Mucosa of rectum (tissue), 2 donors: ENCODE results near the gene SNRPB2.

Experiments
- H3K27ac ChIP-seq, 2 donors: one replicate each; pipeline ENCODE4 v1.7.0; 2013; ENCODE audit warnings: inconsistent platforms in 2 of 2, low read depth in 2 of 2, low read length in 2 of 2
- H3K27me3 ChIP-seq, 2 donors: one replicate each; pipeline ENCODE4 v1.7.0; 2013; ENCODE audit warnings: low read length in 2 of 2; ENCODE audit not compliant: control insufficient read depth in 2 of 2, insufficient read depth in 2 of 2
- H3K36me3 ChIP-seq, 2 donors: one replicate each; pipeline ENCODE4 v1.7.0; 2013; ENCODE audit warnings: low read length in 2 of 2; ENCODE audit not compliant: control insufficient read depth in 2 of 2, insufficient read depth in 2 of 2
- H3K4me1 ChIP-seq, 2 donors: one replicate each; pipeline ENCODE4 v1.7.0; 2013; ENCODE audit warnings: low read length in 2 of 2, mild to moderate bottlenecking in 1 of 2; ENCODE audit not compliant: control insufficient read depth in 2 of 2, insufficient read depth in 2 of 2
- H3K4me3 ChIP-seq, 2 donors: one replicate each; pipeline ENCODE4 v1.7.0; 2013; ENCODE audit warnings: low read length in 2 of 2
- H3K9ac ChIP-seq, 2 donors: one replicate each; pipeline ENCODE4 v1.7.0; 2013; ENCODE audit warnings: low read length in 2 of 2, low read depth in 1 of 2, mild to moderate bottlenecking in 1 of 2
- H3K9me3 ChIP-seq, 2 donors: one replicate each; pipeline ENCODE4 v1.7.0; 2013; ENCODE audit warnings: low read length in 2 of 2; ENCODE audit not compliant: control insufficient read depth in 2 of 2
- donor health status: healthy.
- donor health status: Normal muscosa, but diverticular disease.

SNRPB2 gene

DNA sequence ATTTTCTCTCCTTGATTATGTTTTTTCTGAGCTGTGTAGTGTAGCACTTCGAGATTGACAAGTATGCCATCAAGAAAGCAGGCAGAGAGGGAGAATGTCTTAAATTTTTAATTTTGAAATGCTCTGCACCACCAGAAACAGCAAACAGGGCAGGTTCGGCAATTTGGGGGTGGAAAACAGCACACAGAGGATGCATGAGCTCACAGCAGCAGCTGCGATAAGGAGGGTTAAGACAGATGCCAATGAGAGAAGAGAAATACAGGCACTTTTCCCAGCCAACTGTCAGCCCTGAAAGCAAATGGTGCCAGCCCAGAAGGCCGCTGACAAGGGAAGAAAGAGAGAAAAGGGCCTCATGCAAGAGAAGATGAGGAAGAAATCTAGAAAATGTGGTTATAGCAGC, 15.1 kb upstream of the SNRPB2 start:
- H3K27ac ChIP-seq: no peak overlapping the region
- H3K9ac ChIP-seq: no peak overlapping the region
- no peaks in the 10 kb centered on the region for H3K36me3 ChIP-seq
- H3K4me1 ChIP-seq: no peaks in the 10 kb centered on the region
- H3K9me3 ChIP-seq: no peaks in the 10 kb centered on the region
- H3K4me3 ChIP-seq: no peak overlapping the region
- peaks cover 3 to 11% of the 10 kb centered on the region in 2 donors for H3K27me3 ChIP-seq

DNA sequence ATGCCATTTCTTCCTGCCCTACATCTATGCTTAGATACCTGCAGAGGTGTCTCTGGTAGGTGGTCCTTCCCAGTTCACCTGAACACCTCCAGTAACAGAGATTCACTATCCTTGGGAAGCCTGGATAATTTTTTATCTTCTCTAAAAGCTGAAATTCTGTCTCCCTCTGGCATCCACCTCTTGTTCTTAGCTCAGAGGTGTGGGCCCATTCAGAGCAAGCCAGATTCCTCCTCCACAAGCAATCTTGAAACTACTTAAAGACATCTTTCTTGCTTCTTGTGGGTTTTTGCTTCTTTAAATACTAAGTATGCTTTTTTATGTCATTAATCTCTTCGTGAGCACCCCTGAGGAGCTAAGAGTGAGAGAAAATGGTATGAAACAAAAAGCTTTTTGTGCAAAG, 10.4 kb upstream of the SNRPB2 start:
- Histone ChIP-seq H3K27me3 (peaks cover 2 to 8% of the 10 kb centered on the region in 2 donors), H3K27ac (no peak overlapping the region), H3K9ac (no peak overlapping the region), H3K36me3 (no peaks in the 10 kb centered on the region), H3K9me3 (no peaks in the 10 kb centered on the region), H3K4me1 (no peaks in the 10 kb centered on the region), H3K4me3 (no peak overlapping the region)

GRCh38 chr20:16729080-16729479, 746 bp upstream of the SNRPB2 start:
- H3K4me1 ChIP-seq: peaks cover 7% of the 10 kb centered on the region in 2 donors
- no peak overlapping the region for H3K27ac ChIP-seq
- H3K4me3 ChIP-seq: peak overlapping the region; percentile 89 to 96
- no peak overlapping the region for H3K9ac ChIP-seq
- H3K27me3 ChIP-seq: peaks cover 9 to 11% of the 10 kb centered on the region in 2 donors
- peaks cover 17 to 21% of the 10 kb centered on the region in 2 donors for H3K36me3 ChIP-seq
- peaks cover 3 to 5% of the 10 kb centered on the region in 2 donors for H3K9me3 ChIP-seq

DNA sequence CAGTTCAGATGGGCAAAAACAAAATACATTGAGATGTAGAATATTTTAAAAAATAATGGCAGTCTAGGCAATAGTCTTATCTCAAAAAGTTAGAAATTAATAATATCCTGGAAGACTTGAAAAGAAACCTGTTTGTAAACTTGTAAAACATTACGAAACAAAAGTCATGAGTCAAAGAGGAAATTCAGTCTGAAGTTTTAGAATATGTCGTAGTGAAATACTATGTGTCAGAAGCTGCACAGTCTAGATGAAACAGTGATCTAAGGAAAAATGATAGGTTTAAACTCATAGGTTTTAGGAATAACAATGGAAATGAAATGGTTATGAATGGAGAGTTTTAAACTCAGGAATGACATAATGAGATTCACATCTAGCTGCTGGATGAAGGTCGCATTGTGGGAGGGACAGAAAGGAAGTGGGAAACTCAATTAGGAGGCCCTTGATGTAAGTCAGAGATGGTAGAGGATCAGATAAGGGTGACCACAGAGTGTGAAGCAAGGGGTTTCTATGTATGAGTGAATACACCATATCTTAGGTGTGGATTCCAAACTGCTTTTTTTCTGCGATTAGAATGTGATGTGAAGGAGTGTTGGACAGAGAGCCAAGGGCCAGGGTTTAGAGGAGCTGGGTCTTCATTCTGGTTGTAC, 2.8 kb downstream of the SNRPB2 start:
- Histone ChIP-seq H3K4me1 (peaks cover 7% of the 10 kb centered on the region in 2 donors), H3K36me3 (peaks cover 41 to 49% of the 10 kb centered on the region in 2 donors), H3K9ac (no peak overlapping the region), H3K4me3 (no peak overlapping the region), H3K9me3 (peaks cover 3 to 5% of the 10 kb centered on the region in 2 donors), H3K27ac (no peak overlapping the region), H3K27me3 (peaks cover 4% of the 10 kb centered on the region in 2 donors)

DNA sequence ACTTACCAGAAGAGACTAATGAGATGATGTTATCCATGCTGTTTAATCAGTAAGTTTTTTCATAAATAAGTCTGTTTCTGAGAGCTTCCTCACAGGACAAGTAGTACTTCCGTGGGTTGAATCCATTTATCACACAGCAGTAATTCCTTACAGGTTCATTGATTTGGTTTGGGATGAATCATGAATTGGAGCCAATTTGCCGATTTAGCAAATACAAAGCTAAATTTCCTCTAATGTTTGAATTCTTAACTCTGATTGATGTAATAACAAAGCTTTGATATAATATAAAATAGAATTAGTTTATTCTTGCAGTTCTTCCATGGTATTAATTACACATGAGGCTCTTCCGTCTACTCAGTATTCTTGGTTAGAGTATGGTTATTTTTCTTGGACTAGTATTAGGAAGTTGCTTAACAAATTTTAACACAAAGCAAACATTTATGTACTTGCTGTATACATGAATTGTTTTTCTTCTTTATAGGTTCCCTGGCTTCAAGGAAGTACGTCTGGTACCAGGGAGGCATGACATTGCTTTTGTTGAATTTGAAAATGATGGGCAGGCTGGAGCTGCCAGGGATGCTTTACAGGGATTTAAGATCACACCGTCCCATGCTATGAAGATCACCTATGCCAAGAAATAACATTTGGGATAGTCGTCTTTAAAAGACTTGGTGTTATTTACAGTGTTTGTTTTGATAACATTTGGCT, 10.7 kb downstream of the SNRPB2 start:
- Histone ChIP-seq H3K4me1 (no peaks in the 10 kb centered on the region), H3K27ac (no peak overlapping the region), H3K9ac (no peak overlapping the region), H3K36me3 (peaks cover 26 to 43% of the 10 kb centered on the region in 2 donors), H3K4me3 (no peak overlapping the region), H3K27me3 (no peaks in the 10 kb centered on the region), H3K9me3 (no peaks in the 10 kb centered on the region)

- no peak overlapping the region for H3K9ac ChIP-seq
- no peak overlapping the region for H3K27ac ChIP-seq
- no peaks in the 10 kb centered on the region for H3K4me1 ChIP-seq
- no peaks in the 10 kb centered on the region for H3K9me3 ChIP-seq
- H3K27me3 ChIP-seq: no peaks in the 10 kb centered on the region
- peaks cover 12 to 23% of the 10 kb centered on the region in 2 donors for H3K36me3 ChIP-seq
- no peak overlapping the region for H3K4me3 ChIP-seq
Measured at GRCh38 chr20:16744178-16744807, 14.5 kb downstream of the SNRPB2 start.

DNA sequence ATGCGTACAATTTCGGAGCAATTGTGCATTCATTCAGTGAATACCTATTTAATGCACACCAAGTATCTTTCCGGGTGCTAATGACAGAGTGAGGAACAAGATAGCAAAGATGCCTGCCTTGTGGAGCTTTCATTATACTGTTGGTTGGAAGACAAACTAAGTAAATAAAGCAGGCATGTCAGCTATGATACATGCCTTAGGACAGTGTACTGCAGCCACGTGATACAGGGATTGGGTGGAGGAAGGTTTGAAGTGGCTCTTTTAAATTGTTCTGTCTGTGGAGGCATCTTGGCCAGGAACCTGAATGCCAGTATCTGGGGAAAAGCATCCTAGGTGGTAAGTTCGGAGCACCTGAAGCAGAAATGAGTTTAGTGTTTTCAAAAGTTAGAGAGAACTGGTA, 15.4 kb downstream of the SNRPB2 start:
- Histone ChIP-seq H3K27me3 (no peaks in the 10 kb centered on the region), H3K27ac (no peak overlapping the region), H3K4me1 (no peaks in the 10 kb centered on the region), H3K4me3 (no peak overlapping the region), H3K9ac (no peak overlapping the region), H3K9me3 (no peaks in the 10 kb centered on the region), H3K36me3 (peaks cover 8 to 19% of the 10 kb centered on the region in 2 donors)

GRCh38 chr20:16747291-16747811, 17.5 kb downstream of the SNRPB2 start:
- no peaks in the 10 kb centered on the region for H3K27me3 ChIP-seq
- no peak overlapping the region for H3K9ac ChIP-seq
- no peaks in the 10 kb centered on the region for H3K4me1 ChIP-seq
- H3K4me3 ChIP-seq: no peak overlapping the region
- no peak overlapping the region for H3K27ac ChIP-seq
- peaks cover 0 to 2% of the 10 kb centered on the region in 2 donors for H3K36me3 ChIP-seq
- H3K9me3 ChIP-seq: no peaks in the 10 kb centered on the region

GRCh38 chr20:16748308-16748900, 18.6 kb downstream of the SNRPB2 start, which contains the start of gene OTOR:
OTOR (plus strand) TSS chr20:16748358; CDS start chr20:16748402, 44 bp downstream.
- Histone ChIP-seq H3K9me3 (no peaks in the 10 kb centered on the region), H3K27ac (no peak within 1 kb of the TSS), H3K4me1 (no peaks in the 10 kb centered on the region), H3K27me3 (no peaks in the 10 kb centered on the region), H3K9ac (no peak within 1 kb of the TSS), H3K36me3 (no peaks in the 10 kb centered on the region), H3K4me3 (no peak within 1 kb of the TSS)

- Histone ChIP-seq H3K9ac (no peak overlapping the region), H3K4me3 (no peak overlapping the region), H3K27me3 (no peaks in the 10 kb centered on the region), H3K36me3 (no peaks in the 10 kb centered on the region), H3K4me1 (no peaks in the 10 kb centered on the region), H3K27ac (no peak overlapping the region), H3K9me3 (no peaks in the 10 kb centered on the region)
Measured at GRCh38 chr20:16749573-16749972, 19.7 kb downstream of the SNRPB2 start.
